ENCODE results near the gene IL13RA1. TPM values are rescaled to one million over a fixed set of nuclear protein-coding genes. Genes with fewer than 3 reads are reported as not detected.
"Not testable (repeated sequence)": the region's sequence is repeated elsewhere in the genome, so short reads cannot be mapped to it uniquely, and the experiment has no call there.

The IL13RA1 gene
- polyA plus RNA-seq, 1 donor, result 35.8 TPM

- DNase-seq, result peak; percentile 41
These were observed 53.5 kb downstream of the IL13RA1 start for GRCh38 chrX:118780911-118781310.

DNA sequence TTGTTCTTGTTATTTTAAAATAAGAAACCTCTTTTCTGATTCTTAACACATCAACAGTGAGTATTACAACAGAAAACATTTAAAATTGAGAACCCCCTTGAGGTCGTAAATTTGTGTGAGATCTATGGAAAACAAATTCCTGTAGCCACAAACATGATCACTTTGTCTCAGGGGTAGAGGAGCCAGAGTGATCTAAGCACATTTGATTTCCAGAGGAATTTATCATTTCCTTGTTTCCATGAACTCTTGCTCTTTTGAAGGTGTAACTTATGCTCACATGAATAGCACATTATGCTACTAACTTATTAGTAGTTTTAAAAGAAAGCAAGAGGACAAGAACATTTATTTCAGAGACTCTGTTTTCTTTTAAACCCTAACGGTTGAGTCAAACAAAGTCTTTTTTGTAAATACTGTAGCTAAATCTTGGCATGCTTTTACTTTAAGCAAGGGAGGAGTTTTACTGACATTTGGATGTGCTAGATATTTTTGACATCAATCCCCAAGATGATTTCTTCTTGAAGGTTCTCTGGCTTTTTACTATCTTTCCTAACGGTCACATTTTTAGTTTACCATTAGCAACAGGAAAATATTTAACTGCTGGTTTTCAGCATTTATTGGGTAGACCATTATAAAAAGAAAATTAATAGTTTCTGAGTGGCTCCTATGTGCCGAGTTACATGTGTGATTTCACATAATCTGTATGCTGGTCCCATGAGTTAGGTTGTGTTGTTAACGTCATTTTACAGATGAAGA lies 68.3 kb downstream of the IL13RA1 start:
- peak; percentile 43 for DNase-seq

GRCh38 chrX:118802857-118803256 lies 75.5 kb downstream of the IL13RA1 start:
- no peak for DNase-seq

DNA sequence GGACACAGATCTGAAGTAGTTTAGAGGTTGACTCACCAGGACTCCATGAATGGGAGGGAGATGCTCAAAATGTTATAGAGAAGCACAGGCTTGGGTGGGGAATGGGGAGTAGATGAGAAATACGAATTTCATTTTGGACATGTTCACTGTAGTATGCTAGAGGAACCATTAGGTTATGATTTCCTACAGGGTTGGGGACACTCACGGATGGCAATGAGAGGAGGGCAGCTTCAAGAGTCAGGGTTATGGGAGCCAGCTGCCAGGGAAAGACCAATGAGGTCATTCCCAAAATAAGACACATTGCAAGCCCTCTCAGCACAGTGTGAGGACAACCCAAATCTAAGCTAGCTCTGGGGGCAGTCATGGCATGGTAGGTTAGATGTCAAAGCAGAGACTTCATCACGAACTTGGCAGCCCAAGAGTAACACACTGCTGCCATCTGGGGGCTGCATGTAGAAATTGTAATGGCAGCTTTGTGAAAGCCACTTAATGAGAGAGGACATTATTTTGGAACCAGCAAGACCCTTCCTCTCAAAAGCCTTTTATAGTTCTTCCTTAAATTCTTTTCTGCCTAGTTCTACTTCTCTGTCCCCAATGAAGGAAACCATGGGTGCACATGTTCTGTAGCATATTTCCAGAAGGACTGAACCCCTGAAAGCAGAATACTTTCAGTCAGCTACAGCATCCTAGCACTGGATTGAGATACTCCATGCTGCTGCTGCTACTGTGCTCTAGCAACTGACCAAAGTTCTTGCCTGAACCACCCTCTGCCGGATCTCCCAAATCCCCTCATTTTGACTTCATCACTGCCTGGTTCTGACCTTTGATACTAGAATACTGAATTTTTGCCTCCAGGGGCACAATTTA lies 80.0 kb downstream of the IL13RA1 start:
- peak; percentile 51 for DNase-seq

DNA sequence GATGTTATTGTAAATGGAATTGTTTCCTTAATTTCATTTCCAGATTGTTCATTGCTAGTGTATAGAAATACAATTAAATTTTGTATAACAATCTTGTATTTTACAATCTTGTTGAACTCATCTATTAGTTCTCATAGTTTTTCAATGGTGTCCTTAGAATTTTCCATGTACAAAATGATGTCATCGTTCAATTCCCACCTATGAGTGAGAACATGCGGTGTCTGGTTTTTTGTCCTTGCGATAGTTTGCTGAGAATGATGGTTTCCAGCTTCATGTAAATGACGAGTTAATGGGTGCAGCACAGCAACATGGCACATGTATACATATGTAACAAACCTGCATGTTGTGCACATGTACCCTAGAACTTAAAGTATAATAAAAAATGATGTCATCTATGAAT lies 89.9 kb downstream of the IL13RA1 start:
- DNase-seq, result not testable (repeated sequence)

GRCh38 chrX:118823263-118824172 lies 96.1 kb downstream of the IL13RA1 start, which contains the start of gene ZCCHC12:
Gene ZCCHC12 (plus strand): TSS chrX:118823824. CDS start chrX:118825245, 1,421 bp downstream.
- DNase-seq, result peak; percentile 50

GRCh38 chrX:118824173-118824730 lies 96.8 kb downstream of the IL13RA1 start:
- no peak for DNase-seq

- no peak for DNase-seq
These were observed 97.8 kb downstream of the IL13RA1 start for GRCh38 chrX:118825227-118825626.

DNA sequence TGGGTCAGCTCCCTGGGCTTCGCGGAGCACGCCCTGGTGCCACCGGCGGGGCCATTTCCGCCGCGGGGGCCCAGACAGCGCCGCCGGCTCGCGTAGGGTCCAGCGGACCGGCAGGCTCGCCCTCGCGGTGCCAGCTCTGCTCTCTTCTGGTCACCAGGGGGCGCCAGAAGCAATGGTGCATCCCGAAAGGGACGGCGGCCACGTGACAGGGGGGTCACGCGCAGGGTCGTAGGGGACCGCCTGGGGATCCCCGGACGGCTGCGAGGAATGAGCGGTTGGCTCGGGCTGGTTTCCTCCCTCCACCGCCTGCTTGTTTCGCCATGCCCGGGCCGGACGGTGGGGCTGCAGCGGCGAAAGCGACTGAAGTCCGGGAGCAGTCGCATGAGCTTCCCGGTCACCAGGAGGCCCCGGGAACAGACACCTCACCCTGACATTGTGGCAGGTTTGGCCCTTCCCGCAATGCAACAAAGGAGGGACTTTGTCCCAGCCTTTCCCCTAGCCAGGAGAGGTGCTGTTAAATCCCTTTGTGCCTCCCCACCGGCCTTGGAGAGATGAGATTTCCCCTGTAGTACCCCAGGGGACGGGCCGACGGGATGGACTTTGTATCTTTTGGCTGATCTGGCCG lies 112.0 kb downstream of the IL13RA1 start:
- DNase-seq, result peak; percentile 76

Other genes starting within 250 kb of the IL13RA1 start
- gene DOCK11, start 231.8 kb upstream of the IL13RA1 start, polyA plus RNA-seq (ENCODE audit: insufficient read length), result 17.8 TPM
- gene ZCCHC12, start 96.2 kb downstream of the IL13RA1 start, polyA plus RNA-seq (ENCODE audit: insufficient read length), result 0.27 TPM
- 3.0 TPM for gene LONRF3, start 247.0 kb downstream of the IL13RA1 start, polyA plus RNA-seq (ENCODE audit: insufficient read length)

Measured in hindlimb muscle (tissue), 1 donor.